ENCODE measurements around the gene PRDM2.

The PRDM2 gene

DNA sequence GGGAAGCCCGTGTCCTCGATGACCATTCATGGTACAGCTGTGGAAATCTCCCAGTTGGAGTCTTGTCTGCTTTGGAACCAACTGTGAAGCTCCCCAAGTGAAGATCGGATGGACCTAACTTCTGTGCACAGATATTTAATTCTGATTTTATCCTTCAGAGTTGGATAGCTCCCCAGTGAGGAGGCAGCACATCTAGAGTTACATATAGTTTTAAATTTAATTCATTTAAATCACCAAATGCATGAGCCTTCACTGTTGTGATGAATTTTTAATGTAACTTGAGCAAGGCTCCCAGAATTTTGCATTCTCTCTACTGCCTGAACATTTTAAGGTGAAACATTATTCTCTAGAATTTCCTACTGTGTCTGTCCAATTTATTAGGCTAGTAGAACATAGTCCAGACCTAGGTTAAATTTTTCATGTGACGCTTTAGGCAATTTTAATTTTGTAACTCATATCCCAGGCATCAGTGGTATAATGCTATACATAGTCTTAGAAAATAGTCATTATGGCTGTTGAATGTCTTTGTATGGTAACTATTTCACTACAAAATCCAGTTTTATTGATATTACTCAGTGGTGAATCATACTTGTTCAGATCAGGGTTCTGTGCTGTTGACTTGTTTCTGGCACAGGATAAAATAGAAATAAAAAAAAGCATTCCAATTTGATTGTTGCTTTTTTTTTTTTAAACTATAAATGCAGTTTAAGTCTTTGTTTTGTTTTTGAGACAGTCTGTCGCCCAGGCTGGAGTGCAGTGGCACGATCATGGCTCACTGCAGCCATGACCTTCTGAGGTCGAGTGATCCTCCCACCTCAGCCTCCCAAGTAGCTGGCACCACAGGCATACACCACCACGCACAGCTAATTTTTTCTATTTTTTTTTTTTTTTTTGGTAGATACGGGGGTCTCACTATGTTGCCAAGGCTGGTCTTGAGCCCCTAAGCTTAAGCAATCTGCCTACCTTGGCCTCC, 66.9 kb downstream of the PRDM2 start:
- H3K9me3 ChIP-seq = no peaks in the 10 kb centered on the region
- peaks cover 100% of the 10 kb centered on the region for H4K20me1 ChIP-seq
- no peaks in the 10 kb centered on the region for H3K27me3 ChIP-seq
- H3K36me3 ChIP-seq = peaks cover 84% of the 10 kb centered on the region
- no peak overlapping the region for H3K27ac ChIP-seq
- peaks cover 57% of the 10 kb centered on the region for H3K4me1 ChIP-seq
- H3K4me2 ChIP-seq = no peak overlapping the region
- H3K4me3 ChIP-seq = no peak overlapping the region
- H3K9ac ChIP-seq = no peak overlapping the region
- no peak for TF ChIP-seq Cebpa-rat (IDR thresholded peaks at IDR 0.05)

DNA sequence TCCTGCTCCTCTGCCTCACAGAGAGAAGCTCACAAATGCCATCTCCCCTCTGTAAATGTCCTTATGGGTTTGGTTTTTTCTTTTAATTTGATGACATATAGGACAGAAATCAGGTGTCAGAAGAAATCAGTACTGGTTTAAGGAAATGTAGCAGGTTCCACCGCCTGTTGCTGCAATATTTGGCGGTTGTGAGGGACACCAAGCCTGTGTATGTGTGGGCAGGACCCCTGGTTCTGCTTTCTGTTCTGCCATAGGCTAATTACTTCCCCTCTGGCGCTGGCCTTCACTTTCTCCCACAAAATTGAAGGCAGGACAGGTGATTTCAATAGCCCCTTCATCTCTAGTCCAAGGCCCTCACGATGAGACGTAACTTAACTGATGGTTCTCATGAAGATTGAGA, 69.2 kb downstream of the PRDM2 start:
- Histone ChIP-seq H3K9me3 (no peaks in the 10 kb centered on the region), H4K20me1 (peaks cover 100% of the 10 kb centered on the region), H3K36me3 (peaks cover 99% of the 10 kb centered on the region), H3K4me1 (peaks cover 34% of the 10 kb centered on the region), H3K9ac (no peak overlapping the region), H3K27ac (no peak overlapping the region), H3K4me2 (peak overlapping the region; percentile 4; the same call in 1 of the 2 replicates), H3K4me3 (no peak overlapping the region), H3K27me3 (no peaks in the 10 kb centered on the region)
- TF ChIP-seq Cebpa-rat (IDR thresholded peaks at IDR 0.05) = no peak

DNA sequence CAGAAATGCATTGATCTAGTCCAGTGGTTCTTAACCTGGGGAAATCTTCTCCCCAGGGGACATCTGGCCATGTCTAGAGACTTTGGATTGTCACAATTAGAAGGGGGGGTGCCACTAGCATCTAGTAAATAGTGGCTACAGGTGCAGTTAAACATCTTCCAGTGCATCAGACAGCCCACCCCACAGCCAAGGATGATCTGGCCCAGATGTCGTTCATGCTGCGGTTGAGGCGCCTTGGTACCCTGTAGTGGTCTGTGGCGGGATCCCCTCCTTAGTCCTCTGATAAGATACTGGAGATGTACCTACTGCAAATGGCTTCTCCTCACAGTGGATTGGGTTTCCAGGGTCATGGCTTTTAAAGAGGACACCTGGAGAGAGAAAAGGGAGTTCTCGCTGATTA, 69.8 kb downstream of the PRDM2 start:
- no peak overlapping the region for H3K9ac ChIP-seq
- H3K36me3 ChIP-seq = peaks cover 99% of the 10 kb centered on the region
- H3K9me3 ChIP-seq = no peaks in the 10 kb centered on the region
- H3K27me3 ChIP-seq = no peaks in the 10 kb centered on the region
- H3K27ac ChIP-seq = no peak overlapping the region
- H3K4me3 ChIP-seq = no peak overlapping the region
- H3K4me2 ChIP-seq = no peak overlapping the region
- peaks cover 28% of the 10 kb centered on the region for H3K4me1 ChIP-seq
- TF ChIP-seq Cebpa-rat (IDR thresholded peaks at IDR 0.05) = no peak
- H4K20me1 ChIP-seq = peaks cover 100% of the 10 kb centered on the region

DNA sequence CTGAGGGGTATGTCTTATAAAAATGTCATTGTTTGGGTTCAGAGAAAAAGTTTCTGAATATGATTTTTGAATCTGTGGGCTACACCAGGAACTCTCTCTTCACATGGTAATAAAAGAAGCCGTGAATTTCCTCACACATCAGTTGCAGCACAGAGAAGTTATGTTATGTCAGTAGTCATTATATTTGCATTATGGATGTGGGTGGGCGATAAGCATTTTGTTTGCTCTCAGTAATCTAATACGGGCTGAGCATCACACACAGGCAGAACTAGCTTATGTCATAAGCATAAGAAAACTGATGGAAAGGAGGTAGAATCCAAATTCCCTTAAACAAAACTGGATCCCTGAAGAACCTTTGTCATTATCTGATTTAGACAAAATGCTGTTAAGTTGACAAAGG, 70.8 kb downstream of the PRDM2 start:
- Histone ChIP-seq H3K9ac (no peak overlapping the region), H3K36me3 (peaks cover 99% of the 10 kb centered on the region), H4K20me1 (peaks cover 100% of the 10 kb centered on the region), H3K4me3 (no peak overlapping the region), H3K27me3 (no peaks in the 10 kb centered on the region), H3K4me2 (no peak overlapping the region), H3K27ac (no peak overlapping the region), H3K4me1 (peaks cover 19% of the 10 kb centered on the region), H3K9me3 (no peaks in the 10 kb centered on the region)
- no peak for TF ChIP-seq Cebpa-rat (IDR thresholded peaks at IDR 0.05)

DNA sequence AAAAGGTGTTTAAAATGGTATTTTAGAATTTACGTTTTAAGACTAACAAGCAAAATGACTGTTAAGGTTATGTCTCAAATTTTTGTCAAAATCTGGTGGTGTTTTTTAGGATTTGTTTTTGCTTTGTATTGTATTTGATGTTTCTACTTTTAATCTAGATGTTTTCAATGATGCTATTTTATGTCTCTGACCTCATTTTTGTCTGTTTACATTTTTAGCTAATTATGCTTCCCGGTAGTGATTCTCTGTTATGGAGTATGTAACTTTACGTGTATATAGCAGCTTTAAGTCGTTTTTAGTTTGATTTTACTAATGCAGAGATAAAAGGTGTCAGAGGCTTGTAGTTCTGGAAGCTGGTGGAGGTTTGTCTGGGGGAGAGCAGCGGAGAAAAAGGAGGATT, 71.8 kb downstream of the PRDM2 start:
- Histone ChIP-seq H3K27me3 (no peaks in the 10 kb centered on the region), H3K4me3 (no peak overlapping the region), H3K4me1 (peaks cover 13% of the 10 kb centered on the region; the same call in 1 of the 2 replicates), H4K20me1 (peaks cover 100% of the 10 kb centered on the region), H3K4me2 (no peak overlapping the region), H3K36me3 (peaks cover 99% of the 10 kb centered on the region), H3K9me3 (no peaks in the 10 kb centered on the region), H3K27ac (no peak overlapping the region), H3K9ac (no peak overlapping the region)
- no peak for TF ChIP-seq Cebpa-rat (IDR thresholded peaks at IDR 0.05)

DNA sequence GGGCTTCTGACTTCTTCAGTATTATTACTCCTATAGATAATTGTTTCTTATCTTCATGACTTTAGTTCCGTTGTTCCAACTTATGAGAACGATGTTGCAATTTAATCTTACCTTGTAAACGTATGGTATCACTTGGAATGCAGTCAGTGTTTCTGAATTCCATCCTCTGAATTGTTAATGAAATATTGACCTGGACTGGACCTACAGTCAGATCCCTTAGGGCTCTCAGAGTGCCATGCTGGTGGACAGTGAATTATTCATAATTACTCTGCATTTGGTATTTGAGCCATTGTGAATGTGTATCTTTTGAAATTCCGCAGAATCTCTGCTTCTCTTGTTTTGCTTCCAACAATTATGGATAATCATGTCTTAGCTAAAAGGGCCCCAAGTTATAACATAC, 72.3 kb downstream of the PRDM2 start:
- no peaks in the 10 kb centered on the region for H3K27me3 ChIP-seq
- no peak overlapping the region for H3K4me2 ChIP-seq
- no peak overlapping the region for H3K27ac ChIP-seq
- H3K9me3 ChIP-seq = no peaks in the 10 kb centered on the region
- no peak for TF ChIP-seq Cebpa-rat (IDR thresholded peaks at IDR 0.05)
- peaks cover 100% of the 10 kb centered on the region for H4K20me1 ChIP-seq
- no peak overlapping the region for H3K4me3 ChIP-seq
- peaks cover 100% of the 10 kb centered on the region for H3K36me3 ChIP-seq
- H3K9ac ChIP-seq = no peak overlapping the region
- peaks cover 13% of the 10 kb centered on the region; the same call in 1 of the 2 replicates for H3K4me1 ChIP-seq

DNA sequence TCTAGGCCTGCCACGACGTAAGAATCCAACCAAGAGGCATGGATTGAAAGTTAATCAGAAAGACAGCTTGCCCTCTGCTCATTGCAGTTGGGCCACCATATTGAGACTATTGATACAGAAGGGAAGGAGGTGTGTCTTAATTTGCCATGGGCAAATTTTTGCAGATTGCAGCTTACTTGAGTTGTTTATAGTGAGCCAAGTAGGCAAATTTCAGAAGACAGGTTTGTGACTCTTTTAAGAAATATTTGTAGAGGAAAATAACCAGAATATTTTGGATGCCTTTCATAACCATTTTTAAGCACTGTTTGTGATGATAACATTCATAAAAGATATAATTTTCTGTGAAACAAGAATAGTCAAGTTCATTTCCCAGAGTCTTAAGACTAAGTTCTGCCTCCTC, 74.1 kb downstream of the PRDM2 start:
- H3K36me3 ChIP-seq = peaks cover 100% of the 10 kb centered on the region
- H3K27me3 ChIP-seq = no peaks in the 10 kb centered on the region
- no peak overlapping the region for H3K27ac ChIP-seq
- no peak for TF ChIP-seq Cebpa-rat (IDR thresholded peaks at IDR 0.05)
- peaks cover 4% of the 10 kb centered on the region; the same call in 1 of the 2 replicates for H3K4me1 ChIP-seq
- peaks cover 100% of the 10 kb centered on the region for H4K20me1 ChIP-seq
- no peaks in the 10 kb centered on the region for H3K9me3 ChIP-seq
- H3K9ac ChIP-seq = no peak overlapping the region
- H3K4me3 ChIP-seq = no peak overlapping the region
- no peak overlapping the region for H3K4me2 ChIP-seq

DNA sequence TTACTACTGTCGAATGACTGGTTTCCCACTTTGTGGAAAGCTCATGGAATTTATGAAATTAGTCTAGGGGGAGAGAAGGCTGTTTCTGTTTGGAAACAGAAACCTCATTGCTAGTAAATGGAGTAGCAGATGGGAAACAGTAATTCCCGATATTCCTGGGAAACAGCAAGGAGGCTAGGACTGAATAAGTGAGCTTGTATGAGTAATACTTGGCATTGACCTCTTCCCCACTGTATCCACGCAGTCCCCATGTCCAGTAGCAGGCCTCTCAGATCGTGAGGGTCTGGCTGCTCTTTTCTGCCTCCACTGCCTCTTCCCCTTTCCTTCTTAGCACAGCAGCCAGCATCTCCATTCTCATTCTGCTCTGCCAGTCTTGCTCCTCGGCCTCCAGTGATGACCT, 75.5 kb downstream of the PRDM2 start:
- TF ChIP-seq Cebpa-rat (IDR thresholded peaks at IDR 0.05) = no peak
- Histone ChIP-seq H3K36me3 (peaks cover 100% of the 10 kb centered on the region), H3K27me3 (no peaks in the 10 kb centered on the region), H3K4me2 (no peak overlapping the region), H3K27ac (no peak overlapping the region), H3K9ac (no peak overlapping the region), H3K4me1 (no peaks in the 10 kb centered on the region), H4K20me1 (peaks cover 100% of the 10 kb centered on the region), H3K9me3 (no peaks in the 10 kb centered on the region), H3K4me3 (no peak overlapping the region)

DNA sequence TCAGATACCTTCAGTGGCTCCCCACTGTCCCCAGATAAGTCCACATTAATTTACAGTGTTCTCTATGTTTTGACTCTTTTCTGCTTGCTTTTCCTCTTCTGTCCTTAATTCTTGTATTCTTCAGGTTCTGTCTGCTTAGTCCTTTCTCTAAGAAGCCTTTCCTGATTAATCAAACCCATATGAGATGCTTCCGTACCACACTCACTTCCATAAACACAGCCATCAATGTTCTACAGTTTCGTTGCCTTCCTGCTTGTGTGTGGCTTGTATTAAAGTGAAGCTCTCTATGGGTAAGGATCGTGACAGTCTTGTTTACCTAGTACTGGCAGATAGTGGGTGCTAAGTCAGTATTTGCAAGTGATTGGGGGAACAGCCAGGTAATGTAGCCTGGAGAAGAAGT, 75.9 kb downstream of the PRDM2 start:
- Histone ChIP-seq H3K27ac (no peak overlapping the region), H3K9ac (no peak overlapping the region), H3K27me3 (no peaks in the 10 kb centered on the region), H3K4me2 (no peak overlapping the region), H3K4me3 (no peak overlapping the region), H3K36me3 (peaks cover 100% of the 10 kb centered on the region), H3K4me1 (no peaks in the 10 kb centered on the region), H3K9me3 (no peaks in the 10 kb centered on the region), H4K20me1 (peaks cover 100% of the 10 kb centered on the region)
- TF ChIP-seq Cebpa-rat (IDR thresholded peaks at IDR 0.05) = no peak

DNA sequence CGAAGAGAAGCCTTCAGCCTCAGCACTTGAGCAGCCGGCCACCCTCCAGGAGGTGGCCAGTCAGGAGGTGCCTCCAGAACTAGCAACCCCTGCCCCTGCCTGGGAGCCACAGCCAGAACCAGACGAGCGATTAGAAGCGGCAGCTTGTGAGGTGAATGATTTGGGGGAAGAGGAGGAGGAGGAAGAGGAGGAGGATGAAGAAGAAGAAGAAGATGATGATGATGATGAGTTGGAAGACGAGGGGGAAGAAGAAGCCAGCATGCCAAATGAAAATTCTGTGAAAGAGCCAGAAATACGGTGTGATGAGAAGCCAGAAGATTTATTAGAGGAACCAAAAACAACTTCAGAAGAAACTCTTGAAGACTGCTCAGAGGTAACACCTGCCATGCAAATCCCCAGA, 78.4 kb downstream of the PRDM2 start:
- H3K4me3 ChIP-seq = no peak overlapping the region
- H3K27ac ChIP-seq = no peak overlapping the region
- peaks cover 100% of the 10 kb centered on the region for H4K20me1 ChIP-seq
- H3K9ac ChIP-seq = no peak overlapping the region
- no peak for TF ChIP-seq Cebpa-rat (IDR thresholded peaks at IDR 0.05)
- H3K27me3 ChIP-seq = no peaks in the 10 kb centered on the region
- peaks cover 100% of the 10 kb centered on the region for H3K36me3 ChIP-seq
- H3K9me3 ChIP-seq = no peaks in the 10 kb centered on the region
- H3K4me1 ChIP-seq = no peaks in the 10 kb centered on the region
- H3K4me2 ChIP-seq = no peak overlapping the region

Data from BLaER1 (cell line).